NCI-H2196 treated with DMSO at 0.1 percent for 48 hours (cell line): ENCODE results near the gene CYTH4.
"Not testable (repeated sequence)": the region's sequence is repeated elsewhere in the genome, so short reads cannot be mapped to it uniquely, and the experiment has no call there.

ENCODE experiments used
- DNase-seq: peaks from one replicate; lab custom pipeline; 2025; ENCODE audit not compliant: unreplicated experiment; lab: John Stamatoyannopoulos, UW

The CYTH4 gene

DNA sequence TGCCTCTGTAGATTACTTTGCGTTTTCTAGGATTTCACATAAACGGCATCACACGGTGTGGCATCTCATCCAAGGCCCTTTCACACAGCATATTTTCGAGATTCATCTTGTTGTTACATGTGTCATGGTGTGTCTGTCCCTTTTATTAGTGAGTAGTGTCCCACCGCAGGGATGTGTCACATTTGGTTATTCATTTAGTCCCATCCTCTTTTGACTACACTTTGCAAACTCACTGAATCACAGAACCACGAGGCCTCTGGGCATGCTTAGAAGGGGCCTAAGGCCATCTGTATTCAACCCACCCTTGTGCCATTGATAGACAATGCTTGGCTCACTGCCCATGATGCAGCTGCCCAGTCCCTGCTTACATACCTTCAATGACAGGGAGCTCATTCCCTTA is 34.1 kb upstream of the CYTH4 start:
- no peak for DNase-seq

- DNase-seq, result no peak
Measured at GRCh38 chr22:37249986-37250385, 32.3 kb upstream of the CYTH4 start.

GRCh38 chr22:37251836-37252235 is 30.5 kb upstream of the CYTH4 start:
- not testable (repeated sequence) for DNase-seq

DNA sequence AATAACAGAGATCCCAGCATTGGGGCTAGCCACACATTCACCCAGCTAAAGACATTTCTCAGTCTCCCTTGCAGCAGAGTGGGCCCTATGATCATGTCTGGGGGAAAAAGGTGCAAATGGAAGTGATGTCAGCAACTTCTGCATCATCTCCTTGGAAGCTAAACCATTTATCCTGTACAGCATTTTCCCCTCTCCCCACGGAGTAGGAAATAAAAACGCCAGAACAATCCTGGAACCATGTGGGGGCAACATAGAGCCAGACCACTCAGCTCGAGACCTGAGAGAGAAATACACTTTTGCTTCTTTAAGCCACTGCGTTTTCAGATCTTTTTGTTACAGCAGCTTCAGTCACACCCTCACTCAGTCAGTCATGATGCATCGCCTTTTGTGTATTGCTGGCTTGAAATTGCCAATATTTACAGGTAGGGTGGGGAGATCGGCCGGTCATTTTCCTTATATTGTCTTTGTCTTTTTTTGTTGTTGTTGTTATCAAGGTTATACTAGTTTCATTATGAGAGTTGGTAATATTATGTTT is 29.1 kb upstream of the CYTH4 start:
- no peak for DNase-seq

DNA sequence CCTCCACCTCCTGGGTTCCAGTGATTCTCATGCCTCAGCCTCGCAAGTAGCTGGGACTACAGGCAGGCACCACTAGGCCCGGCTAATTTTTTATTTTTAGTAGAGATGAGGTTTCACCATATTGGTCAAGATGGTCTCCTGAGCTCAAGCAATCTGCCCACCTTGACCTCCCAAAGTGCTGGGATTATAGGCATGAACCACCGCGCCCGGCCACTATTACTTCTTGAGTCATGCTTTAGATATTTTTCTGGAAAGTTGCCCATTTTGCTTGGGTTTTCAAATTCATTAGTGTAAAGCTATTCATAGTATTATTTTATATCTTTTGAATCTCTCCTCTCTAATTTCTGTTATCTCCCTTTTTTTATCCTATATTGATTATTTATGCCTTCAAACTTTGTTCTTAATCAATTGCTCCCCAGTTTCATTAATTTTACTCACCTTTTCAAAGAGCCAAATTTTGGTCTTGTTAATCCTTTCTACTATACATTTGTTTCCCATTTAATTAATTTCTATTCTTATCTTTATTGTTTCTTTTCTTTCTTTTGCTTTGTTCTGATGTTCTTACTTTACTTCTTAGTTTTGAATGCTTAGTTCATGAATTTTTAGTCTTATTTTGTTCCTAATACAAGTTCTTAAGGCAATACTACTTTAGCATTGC is 28.0 kb upstream of the CYTH4 start:
- DNase-seq, result no peak

- no peak for DNase-seq
Measured at GRCh38 chr22:37254867-37255233, 27.5 kb upstream of the CYTH4 start.

GRCh38 chr22:37255558-37256006 is 26.7 kb upstream of the CYTH4 start:
- no peak for DNase-seq

DNA sequence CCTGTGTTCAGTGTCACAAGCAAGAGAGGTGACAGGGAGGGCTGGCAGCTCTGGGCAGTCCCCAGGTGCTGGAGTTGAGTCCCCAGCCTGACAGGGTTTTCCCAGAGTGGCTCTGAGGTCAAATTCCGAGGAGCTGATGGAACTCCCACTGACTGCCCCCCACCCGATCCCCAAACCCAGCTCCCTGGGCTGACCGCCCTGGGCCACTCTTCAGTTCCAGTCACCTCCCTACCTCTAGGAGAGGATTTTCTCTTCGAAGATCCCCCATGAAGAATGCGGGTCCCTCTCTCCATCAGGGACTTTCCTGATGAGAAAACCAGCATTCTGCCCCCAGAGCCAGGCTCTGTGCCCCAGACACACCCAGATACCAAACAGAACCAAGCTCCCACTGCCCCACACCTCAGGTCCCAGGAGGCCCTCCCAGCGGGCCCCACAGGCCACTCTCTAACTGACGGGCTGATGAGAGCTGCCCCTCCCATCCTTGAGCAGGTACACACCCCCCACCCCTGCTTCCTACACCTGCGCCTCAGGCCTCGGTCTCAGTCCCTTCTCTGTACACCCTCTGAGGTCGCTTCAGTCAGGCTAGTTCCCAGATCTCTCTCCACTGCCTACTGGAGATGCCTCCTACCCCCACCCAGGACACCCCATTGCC is 26.1 kb upstream of the CYTH4 start:
- no peak for DNase-seq

- DNase-seq, result no peak
Measured at GRCh38 chr22:37258005-37258752, 24.1 kb upstream of the CYTH4 start.

DNA sequence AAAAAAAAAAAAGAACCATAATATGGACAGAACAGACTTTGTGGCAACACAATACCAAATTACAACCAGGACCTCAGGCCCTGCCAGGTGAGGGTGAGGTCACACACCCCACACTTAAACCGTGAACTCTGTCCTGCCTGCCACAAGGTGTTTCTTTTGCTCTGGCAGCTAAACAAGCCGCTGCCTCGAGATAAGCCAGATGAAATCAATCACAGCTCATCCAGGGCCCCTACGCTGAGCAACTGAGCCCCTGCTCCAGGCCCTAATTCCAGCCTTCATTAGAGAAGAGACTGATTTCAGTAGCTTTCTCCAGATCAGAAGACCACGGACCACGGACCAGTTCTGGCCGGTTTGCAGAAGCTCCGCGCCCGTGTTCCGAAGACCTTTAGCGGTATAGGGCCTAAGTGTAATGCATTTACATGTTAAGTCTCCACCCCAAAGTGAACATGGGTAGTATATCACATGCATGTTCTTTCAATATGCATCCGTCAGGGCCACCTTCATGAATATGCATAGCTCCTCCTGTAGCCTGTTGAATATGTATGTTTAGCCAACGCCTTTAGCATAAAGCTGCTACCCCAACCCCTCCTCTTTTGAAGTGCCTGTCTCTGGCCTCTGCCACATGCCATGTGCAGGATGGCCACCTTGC is 23.4 kb upstream of the CYTH4 start:
- no peak for DNase-seq

DNA sequence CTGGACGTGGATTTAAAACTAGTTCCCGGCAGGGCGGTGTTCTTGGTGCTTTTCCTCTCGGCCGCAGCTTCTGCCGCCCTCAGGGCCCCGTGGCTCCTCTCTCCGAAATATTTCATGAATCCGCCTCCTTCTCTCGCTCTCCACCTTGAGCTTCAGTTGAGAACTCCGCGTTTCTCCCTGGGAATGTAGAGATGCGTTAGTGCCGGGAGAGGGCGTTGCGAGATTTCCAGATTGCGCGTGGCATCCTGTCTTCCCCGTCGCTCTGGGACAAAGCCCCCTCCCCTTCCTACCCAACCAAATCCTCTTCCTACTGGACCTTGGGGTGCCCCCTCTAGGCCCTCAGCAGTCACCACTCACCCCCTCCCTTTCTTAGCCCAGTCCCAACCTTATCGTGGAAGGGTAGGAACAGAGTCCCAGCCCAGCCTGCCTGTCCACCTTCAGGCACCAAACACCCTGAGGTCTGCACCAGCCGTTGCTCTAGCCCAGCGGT is 22.7 kb upstream of the CYTH4 start:
- DNase-seq, result no peak

GRCh38 chr22:37260155-37260795 is 22.0 kb upstream of the CYTH4 start:
- no peak for DNase-seq

GRCh38 chr22:37260901-37261336 is 21.4 kb upstream of the CYTH4 start:
- peak; percentile 20 for DNase-seq

GRCh38 chr22:37262346-37262745 is 20.0 kb upstream of the CYTH4 start:
- no peak for DNase-seq

DNA sequence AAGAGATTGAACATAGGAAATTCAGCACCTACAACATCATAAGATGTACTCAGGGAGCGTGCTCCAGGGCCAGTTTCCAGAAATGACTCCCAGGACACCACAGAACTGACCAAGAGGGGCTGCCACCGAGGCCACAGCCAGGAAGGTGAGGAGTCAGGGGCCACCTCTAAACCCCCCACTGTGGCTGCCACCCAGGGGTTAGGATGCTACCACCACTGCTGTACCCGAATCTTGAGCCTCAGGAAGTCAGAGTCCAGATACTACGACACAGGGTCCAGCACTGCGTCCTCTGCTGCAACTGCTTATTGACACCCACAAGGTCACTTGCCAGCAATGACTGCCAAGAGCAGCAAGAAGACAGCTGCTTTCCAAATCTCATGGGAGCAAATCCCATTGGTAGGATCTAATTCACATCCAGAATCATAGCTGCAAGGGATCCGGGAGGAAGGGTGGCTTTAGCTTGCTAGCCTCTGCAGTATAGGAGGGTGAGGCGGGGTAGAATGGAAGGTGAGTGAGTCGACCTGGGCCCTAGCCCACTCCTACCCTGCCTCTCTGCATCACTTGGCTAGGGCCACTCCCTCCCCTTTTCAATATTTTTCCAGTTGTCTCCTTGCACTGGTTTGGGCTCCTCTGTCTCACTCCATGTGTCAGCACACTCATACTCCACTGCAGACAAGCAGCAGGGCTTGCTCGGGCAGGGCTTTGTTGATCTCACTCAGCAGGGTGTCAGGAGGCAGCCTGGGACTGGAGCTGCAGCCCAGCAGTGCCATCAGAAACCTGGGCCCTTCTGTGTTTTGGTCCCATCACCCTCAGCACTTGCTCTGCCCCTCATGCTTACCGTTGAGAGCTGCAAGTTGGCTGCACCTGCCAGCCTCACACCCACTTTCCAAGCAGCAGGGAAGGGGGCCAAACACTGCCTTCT is 18.1 kb upstream of the CYTH4 start:
- DNase-seq, result no peak

DNA sequence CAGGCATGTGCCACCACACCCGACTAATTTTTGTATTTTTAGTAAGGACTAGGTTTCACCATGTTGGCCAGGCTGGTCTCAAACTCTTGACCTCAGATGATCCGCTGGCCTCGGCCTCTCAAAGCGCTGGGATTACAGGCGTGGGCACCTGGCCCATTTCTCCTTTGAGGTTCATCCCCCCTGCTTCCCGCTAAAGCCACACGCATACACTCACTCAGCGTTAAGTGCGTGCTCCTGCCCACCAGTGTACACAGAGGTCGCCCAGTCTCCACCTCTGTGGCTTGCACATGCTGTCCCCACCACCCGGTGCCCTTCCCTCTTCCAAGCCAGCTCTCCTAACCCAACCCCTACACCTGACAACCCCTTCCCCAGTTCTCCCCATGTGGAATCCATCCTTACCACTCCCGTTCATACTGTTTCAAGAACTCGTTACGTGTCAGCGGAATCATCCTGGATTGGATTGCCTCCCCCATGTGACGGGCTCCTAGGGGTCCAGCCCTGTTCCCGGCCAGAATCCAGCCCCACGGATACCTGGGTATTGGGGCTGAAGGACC is 15.7 kb upstream of the CYTH4 start:
- DNase-seq, result no peak

DNA sequence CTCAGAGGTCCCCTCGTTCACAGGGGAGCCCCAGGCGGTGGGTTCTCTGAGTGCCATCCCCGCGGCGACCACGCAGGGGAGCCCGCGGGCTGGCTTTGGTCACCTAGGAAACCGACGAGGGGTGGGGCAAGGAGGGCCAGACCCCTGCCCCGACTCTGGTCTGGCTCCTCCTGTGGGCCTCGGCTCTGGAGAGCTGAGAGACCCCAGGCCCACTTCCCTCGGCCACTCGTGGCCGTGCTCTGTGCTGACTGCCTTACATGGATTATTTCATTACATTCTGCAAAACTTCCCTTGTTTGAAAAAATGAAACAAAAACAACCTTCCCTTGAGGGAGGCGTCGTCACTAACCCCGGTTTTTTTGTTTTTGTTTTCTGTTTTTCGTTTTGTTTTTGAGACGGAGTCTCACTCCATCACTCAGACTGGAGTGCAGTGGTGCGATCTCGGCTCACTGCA is 15.1 kb upstream of the CYTH4 start:
- DNase-seq, result no peak

DNA sequence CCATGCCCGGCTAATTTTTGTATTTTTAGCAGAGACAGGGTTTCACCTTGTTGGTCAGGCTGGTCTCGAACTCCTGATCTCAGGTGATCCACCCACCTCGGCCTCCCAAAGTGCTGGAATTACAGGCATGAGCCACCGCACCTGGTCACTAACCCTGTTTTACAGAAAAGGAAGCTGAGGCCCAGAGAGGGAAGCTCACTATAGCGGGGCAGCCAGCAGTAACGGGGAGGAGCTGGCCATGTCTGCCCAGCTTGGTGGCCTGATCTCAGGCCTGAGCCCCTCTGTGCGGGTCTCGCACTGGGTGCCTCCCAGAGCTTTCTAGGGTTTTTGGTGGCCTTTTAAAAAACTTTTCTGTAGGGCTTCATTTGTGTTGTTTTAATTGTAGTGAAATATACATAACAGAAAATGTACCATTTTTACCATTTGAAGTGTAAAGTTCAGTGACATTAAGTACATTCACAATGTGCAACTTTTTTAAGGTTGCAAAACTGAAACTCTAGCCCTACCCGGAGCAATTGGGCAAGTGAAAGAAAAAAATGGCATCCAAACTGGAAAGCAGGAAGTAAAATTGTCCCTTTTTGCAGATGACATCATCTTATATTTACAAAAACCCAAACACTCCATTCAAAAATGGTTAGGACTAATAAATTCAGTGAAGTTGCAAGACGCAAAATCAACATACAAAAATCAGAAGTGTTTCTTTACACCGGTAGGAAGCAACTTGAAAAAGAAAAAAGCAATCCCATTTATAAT is 14.5 kb upstream of the CYTH4 start:
- no peak for DNase-seq
